Midbrain (tissue), 1 donor: ENCODE data around the gene HDDC2.

Experiments
- DNase-seq: peaks from one replicate; lab custom pipeline; 2025; lab: John Stamatoyannopoulos, UW

HDDC2 gene

GRCh38 chr6:125233202-125233601, 68.6 kb downstream of the HDDC2 start:
- DNase-seq = no peak

GRCh38 chr6:125232466-125232865, 69.3 kb downstream of the HDDC2 start:
- DNase-seq = no peak

- no peak for DNase-seq
Observed at GRCh38 chr6:125231574-125232343, 70.0 kb downstream of the HDDC2 start.

DNA sequence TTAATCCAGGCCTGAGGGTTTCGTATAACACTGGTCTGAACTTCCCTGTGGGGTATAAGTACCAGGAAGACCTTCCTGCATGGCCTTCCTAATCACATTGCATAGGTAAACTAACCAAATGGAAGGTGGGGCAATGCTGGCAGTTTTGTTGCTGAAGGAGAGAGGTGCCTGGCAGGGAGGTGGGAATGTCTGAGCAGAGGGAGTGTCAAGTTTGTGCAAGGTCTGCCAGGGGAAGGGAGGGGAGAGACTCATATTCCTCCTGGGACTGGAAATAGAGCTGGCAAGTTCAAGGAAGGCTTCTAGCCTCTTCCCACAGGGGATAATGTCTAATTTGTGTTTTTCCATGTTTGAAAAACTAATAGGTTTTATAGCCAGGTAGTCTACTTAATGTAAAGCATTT, 70.6 kb downstream of the HDDC2 start:
- no peak for DNase-seq

DNA sequence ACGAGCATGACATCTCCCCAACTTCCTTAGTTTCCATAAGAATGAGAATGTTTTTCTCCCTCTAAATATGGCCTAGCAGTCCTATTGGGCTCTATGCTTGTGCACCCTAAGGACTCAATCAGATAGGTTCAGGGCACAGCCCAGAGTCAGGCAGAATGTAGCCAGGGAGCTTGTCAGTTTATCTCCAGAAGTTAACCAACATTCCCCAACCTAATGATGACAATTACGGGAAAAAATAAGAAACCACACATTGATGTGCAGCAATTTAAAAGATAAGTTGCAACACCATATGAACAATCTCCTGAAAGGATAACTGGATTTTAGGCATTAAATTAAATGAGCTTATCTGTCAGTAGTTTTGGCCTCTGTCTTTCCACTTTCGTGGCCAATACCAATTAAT, 71.1 kb downstream of the HDDC2 start:
- no peak for DNase-seq

DNA sequence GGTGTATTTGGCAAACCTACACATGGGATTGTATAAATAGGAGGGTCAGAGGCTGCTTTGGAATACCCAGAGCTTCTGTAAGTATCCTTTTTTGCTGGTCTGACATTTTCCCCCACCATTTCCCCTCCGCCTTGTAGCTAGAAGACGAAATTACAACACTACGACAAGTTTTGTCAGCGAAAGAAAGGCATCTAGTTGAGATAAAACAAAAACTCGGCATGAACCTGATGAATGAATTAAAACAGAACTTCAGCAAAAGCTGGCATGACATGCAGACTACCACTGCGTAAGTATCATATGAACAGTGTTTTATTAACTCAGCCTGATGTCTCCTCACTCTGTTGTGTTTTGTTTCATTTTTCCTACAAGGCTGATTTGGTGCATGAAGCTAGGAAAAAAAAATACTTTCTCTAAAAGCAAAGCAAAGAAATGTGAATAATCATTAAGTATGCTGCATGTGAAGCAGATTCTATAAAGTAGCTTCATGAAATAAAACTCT, 72.7 kb downstream of the HDDC2 start:
- no peak for DNase-seq

- no peak for DNase-seq
Observed at GRCh38 chr6:125227244-125227643, 74.5 kb downstream of the HDDC2 start.
